Limb (tissue), 2 donors: ENCODE measurements around the gene MTHFD1L.

ENCODE experiments used
- DNase-seq, 2 donors: peaks; one replicate each; pipeline ENCODE4 v3.0.0-alpha.2; 2016; ENCODE audit errors: extremely low spot score in 2 of 2

Gene MTHFD1L

DNA sequence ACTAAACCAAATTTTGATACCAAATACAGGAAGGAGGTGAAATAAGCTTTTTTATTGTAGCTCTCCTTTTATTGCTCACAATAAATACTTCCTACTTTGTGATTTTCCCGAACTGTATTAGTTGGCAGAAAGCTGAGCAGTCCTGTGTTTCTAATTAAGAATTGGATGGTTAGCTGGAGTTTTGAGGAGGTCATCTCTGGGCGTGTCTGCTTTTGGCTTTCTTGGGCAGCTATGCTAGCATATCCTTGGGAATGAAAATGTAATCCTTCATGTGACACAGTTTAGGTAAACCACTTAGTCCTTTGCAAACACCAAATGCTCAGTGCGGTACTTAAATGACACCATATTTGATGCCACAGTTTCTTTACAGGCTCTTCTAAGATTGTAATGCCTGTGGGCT lies 67.5 kb downstream of the MTHFD1L start:
- DNase-seq: peak in 1 of 2 donors; percentile 75

DNA sequence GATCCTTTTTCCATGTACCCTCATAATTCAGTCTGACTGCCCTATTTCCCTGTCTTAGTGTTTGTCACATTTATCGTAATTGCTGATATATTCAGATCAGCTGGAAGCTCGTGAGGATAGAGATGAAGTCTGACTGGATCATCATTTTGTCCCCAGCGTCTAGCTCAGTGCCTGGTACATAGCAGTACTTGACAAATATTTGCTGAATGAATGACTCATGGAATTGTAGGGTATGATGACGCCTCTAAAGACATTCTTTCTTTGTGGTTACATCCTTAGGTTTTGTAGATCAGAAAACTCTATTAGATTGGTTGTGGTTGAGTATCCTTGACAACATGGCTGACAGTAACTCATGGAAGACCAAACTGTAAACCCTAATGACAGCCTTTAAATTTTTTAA lies 68.9 kb downstream of the MTHFD1L start:
- no peak for DNase-seq

DNA sequence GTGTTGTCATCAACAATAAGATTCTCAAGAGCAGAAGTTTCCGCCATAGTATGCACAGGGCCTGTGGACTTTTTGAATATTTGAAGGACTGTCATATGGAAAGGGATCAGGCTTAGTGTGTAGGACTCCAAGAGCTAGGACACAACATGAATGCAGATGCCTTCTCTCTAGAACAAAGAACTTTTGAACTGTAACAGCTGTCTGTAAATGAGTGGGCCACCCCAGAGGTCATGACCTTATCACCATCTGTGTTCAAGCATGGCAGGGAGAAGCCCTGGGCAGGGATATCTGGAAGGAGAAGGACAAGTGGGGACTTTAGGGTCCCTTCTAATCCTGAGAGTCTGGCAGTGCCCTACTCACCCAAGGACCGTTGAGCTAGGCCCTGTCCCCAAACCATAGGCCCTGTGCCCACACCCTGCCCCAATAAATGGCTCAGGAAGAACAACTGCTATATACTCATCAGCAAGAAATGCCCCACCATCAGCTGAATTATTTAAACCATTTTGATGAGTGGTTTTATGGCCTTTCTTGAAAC lies 70.6 kb downstream of the MTHFD1L start:
- no peak for DNase-seq

DNA sequence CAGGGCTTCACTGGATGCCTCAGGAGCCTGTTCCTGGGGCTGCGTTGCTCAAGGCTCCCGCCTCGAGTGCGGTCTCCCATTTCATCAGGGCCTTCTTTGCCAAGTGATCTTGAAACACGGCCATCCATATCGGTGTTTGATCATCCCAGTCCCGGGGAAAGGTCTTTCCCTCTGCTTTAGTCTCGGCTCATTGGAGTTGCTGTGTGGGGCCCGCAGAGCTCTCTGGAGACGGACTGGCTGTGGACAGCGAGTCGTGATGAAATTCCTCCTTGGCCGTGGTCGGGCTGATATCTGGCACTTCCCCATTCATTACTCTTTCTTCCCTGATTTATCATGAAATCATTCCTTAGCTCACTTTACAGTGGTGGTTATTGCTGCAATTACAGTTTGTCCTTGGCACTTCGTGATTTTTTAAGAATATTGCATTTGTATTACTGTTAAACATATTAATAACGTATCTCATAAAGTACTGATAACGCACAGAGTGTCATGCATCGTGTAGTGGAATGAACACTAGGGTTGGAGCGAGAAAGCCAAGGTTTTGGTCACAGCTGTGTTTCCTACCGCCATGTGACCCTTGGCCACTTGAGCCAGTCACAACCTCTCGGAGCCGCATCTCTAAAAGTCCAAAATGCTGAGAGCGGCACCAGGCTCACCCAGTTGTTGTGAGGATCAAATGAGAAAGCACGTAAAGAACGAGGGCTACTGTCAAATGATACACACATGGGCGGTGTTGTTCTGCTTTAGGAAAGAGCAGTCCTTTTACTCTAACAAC lies 71.8 kb downstream of the MTHFD1L start:
- no peak for DNase-seq

DNA sequence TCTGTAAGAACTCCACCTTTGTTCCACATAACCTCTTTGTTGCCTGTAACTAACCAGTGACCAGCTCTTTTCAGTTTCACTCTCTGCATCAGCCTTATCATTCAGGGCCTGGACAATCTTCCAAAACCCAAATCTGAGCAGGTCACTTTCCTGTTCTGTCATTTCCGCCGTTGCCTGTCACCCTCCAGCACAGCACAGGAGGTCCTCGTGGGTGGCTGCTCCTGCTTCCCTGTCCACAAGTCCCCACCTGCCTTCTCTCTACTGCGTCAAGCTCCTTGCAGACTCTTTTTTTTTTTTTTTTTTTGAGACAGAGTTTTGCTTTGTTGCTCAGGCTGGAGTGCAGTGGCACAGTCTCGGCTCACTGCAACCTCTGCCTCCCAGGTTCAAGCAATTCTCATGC lies 73.9 kb downstream of the MTHFD1L start:
- DNase-seq: no peak

DNA sequence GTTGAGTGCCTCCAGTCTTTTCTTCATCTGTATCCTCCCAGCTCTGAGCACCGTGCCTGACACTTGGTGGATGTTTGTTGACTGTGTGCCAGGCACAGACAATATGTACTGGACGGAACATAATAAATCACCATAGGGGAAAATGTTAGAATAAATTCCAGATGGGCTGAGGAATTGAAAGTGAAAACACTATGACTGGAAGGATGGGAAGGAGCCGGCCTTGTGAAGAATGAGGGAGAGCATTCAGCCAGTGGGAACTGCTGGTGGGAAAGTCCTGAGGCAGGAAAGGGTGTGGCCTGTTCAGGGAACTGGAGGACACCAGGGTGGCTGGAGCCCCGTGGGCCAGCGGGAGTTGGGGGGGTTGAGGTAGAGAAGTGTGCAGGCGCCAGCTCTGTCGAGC lies 75.4 kb downstream of the MTHFD1L start:
- peak; percentile 37 to 45 for DNase-seq

DNA sequence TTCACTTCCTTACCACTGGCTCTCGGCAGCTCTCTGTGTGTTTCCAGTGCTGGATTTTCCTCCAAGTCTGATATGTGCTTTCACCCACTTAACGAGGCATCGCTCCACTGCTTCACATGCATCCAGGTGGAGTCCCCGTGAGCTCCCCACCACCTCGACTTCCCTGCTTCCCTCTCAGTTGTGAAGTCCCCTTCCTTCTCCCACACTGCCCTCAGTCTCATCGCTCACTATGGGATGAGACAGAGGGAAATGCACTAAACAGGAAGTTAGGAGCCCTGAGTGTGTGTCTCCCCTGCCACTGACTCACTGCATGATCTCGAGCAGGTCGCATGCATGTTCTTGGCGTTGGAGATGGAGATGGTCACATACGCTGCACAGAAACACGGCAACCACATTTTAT lies 84.0 kb downstream of the MTHFD1L start:
- DNase-seq: no peak

DNA sequence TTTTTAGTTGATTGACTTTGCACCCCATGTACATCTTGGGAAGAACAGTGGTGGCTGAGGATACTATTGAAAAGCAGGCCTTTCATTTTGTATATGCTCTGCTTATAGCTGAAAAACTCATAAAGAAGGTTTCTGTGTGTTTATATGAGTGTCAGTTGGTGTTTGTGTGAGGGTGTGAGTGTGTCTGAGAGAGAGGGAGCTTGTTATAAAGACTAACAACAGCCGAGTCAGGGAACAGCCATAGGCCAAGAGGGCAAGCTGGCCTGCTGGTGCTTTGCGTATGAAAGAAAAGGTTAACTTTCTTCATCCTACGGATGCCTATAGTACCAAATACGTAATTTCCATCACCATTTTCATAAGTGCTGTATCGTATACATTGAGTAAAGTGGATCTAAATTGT lies 88.3 kb downstream of the MTHFD1L start:
- DNase-seq: no peak

DNA sequence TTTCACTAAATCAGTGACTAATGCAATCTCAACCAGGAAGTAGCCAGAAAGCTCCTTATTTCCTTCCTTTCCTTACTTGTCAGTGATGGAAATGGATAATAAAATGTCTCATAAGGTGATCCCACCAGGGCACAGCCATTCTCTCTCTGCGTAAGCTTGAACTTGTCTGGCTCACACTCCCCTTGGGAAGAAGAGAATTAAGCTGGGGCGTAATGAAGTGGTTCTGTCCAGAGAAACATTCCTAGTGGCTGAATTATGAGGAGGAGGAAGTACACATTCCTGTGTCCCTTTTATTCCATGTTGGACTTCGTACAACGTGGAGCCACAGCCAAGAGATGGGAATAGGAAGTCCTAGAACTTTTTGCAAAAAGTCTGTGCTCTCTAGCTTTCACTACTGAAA lies 93.7 kb downstream of the MTHFD1L start:
- DNase-seq: no peak

DNA sequence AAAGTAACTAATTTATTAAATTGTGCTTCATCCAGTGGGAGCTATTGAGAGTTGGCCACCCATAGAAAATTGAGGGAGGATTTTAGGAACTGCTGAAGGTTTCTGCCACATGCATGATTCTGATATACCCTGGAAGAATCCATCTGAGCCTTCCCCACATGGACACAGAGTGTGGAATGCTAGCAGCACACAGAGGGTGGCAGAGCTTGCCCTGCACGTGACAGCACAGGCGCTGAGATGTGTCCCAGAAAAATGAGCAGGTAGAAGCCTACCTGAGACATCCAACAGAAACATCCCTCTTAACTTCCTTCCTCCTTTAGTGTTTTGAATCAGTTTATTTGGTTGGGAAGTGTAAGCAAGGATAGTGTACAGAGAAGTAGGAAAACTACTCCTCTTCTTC lies 96.9 kb downstream of the MTHFD1L start:
- DNase-seq: no peak

DNA sequence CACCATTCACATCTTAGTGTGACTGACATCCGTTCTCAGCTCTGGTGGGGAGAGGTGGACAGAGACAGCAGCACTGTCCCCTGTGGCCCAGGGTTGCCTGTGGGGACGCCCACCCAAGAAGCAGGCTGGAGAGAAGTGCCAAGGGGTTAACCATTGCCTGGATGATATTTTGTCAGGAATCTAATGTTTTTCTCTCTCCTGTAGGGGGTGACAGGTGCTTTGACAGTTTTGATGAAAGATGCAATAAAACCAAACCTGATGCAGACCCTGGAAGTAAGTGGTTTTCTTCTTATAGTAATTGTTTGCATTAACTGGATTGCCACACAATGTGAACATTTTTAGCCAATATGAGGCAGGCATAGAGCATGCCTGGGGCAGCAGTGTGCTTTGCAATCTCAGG lies 99.3 kb downstream of the MTHFD1L start:
- DNase-seq: no peak

DNA sequence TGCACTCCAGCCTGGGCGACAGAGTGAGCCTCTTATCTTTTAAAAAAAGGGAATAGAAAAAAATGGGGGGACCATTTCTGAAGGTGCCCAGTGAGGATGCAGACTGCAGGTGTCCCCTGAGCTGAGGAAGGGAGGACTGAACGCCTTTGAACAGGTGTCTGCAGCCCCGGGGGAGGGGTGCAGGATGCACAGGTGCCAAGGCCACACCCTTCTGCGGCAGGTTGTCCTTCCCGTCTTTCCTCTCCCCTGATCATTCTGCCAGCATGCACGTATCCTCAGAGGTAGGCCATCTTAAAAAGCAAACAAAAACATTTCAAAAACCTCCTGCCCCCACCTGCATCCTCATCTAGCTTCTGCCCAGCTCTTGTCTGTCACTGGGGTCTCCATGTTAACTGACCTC lies 101.3 kb downstream of the MTHFD1L start:
- DNase-seq: no peak

DNA sequence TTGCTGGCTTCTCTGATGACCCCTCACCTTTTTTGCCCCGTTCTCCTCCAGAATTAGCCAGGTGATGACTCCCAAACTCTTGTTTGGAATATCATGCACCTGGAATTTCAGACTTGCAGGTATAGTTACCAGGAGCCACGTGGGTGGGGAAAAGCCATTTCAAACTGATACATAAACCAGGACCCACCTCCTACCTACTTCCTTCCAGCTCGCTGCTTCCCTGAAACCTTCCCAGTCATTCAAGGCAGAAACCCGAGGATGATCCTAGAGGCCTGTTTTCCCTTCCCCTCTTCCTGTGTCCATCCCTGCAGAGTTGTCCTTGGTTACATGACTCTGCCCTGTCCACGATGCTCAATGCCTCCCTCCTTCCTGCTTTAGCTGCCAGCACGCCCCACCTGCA lies 101.9 kb downstream of the MTHFD1L start:
- no peak for DNase-seq

DNA sequence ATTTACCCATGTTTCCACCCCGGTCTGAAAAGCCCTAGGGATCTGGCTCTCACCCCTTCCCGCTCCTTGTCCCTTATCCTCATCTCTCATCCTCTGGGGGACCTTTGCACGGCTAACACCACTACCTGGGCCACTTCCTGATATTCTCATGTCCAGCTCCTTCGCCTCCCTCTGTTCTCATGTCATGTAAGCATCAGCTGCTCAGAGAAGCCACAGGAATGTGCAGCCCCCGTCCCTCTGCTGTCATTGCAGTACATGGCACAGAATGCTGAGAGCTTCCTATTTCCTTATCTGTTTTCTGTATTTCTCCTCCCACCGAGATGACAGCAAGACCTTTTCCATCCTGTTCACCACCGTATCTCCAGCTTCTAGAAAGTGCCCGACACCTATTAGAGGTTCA lies 102.4 kb downstream of the MTHFD1L start:
- no peak for DNase-seq

DNA sequence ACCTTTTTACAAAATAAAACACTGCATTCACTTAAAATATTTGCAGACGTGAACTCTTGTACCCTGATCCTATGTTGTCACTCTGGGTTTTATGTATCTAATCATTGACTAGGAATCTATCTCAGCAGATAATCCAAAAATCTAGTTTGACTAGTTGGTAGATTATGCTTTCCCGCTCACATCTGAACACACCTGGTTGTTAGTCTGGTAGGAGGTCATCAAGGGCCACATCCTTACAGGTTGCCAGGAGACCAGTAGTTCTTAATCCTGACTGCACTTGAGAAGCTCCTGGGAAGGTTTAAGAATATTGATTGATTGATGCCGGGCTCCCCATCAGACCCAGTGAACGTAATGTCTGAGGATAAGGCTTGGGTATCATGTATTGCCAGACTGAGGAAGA lies 104.4 kb downstream of the MTHFD1L start:
- no peak for DNase-seq

DNA sequence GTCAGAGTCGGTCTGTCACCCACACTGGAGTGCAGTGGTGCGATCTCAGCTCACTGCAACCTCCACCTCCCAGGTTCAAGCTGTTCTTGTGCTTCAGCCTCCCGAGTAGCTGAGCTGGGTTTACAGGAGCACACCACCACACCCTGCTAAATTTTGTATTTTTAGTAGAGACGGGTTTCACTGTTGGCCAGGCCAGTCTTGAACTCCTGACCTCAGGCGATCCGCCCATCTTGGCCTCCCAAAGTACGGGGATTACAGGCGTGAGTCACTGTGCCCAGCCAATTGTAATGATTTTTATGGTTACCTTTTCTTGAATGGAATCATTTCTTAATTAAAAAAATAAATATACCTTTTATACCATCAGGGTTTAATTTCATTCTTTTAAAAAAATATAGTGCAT lies 105.7 kb downstream of the MTHFD1L start:
- DNase-seq: no peak

DNA sequence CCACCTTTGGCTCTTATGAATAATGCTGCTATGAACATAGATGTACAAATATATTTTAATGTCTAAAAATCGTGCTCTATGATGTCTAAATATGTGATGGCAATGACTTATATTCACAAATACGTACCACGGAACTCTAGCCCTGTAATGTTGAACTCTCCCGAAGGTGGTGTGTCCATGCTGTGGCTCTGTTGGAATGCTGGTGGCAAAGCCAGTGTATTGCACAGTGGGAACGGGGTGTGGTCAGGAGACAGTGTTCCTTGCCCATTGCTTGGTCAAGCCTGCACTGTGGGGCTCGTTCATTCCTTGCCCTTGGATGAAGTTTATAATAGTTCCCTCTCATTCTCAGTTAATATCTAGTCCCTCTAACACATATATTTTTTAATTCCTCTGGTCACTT lies 109.6 kb downstream of the MTHFD1L start:
- DNase-seq: no peak

DNA sequence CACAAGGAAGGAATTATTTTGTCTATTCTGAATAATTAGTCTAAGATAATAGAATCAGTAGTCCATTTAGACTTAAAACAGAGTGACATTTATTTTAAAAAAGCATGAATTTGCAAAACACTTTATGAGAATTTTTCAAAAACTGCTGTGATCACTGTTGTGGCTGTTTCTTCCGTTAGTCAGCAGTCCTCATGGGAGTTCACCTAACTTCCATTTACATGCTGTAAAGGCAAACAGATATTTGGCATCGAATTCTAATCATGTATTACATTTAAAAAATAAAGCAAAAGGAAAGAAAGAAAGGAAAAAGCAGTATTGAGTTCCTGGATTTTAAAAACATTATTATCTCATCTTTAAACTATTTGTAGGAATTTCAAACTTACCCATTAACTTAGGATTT lies 111.8 kb downstream of the MTHFD1L start:
- no peak for DNase-seq

DNA sequence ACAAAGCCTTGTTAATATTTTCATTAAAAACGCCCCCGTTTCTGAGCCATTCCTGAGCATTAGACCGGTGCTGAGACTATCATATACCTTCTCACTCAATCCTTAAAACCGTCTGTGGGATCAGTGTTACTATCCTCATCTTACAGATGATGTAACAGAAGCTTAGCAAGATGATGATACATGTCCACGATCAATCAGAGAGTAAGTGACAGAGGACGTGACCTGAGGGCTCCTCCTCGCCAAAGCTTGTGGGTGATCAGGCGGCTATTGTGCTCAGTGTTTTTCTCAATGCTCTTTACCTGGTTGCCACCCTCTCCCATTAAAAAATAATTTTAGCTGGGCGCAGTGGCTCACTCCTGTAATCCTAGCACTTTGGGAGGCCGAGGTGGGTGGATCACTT lies 113.1 kb downstream of the MTHFD1L start:
- no peak for DNase-seq

DNA sequence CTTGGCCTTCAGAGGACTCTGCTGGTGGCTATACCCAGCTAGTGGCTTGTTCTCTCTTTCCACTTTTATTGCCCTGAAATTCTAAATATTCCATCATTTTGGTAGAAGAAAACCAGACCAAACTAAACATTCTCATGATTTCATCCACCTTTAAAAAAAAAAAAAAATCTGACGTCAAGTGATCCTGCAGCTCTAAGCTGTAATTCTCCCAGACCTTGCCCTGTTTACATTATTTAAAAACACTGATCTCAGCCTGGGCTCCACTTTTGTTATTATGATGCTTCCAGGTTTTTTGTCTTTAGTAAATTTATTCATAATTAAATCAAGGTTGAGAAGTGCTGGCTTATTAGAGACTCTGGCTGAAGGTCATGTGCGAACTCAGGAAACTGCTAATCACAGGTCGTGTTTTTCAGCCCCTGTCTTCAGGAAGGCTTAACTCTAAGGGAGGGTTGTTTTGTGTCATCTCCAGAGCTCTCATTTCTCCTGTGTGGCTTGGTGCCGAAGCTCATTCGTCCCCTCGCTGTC lies 114.4 kb downstream of the MTHFD1L start:
- no peak for DNase-seq

DNA sequence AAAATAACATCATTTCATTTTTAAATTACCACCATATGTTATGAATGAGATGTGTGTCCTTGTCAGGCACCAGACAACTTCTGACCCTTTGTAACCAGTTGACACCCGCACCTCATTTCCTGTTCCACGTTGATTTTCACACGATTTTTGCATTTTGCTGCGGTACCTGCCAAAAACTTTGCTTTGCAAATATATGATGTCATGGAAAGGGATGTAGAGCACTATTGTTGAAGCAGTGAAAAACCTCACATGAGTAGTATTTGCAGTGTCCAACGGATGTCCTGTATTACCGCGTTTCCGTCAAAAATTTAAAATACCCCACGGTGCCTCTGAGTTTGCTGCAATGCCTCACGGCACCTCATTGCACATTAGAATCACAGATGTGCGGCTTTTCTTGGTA lies 115.6 kb downstream of the MTHFD1L start:
- DNase-seq: peak in 1 of 2 donors; percentile 65

DNA sequence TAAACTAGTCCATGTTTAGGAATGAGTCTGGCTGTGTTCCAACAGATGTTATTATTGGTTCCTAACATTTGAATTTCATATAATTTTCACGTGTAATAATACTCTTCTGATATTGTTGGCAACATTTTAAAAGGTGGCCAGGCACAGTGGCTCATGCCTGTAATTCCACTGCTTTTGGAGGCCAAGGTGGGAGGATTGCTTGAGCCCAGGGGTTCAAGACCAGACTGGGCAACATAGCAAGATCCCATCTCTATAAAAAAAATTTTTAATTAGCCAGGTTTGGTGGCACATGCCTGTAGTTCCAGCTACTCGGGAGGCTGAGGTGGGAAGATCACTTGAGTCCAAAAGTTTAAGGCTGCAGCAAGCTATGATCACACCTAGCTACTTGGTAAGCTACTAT lies 116.2 kb downstream of the MTHFD1L start:
- DNase-seq: no peak

DNA sequence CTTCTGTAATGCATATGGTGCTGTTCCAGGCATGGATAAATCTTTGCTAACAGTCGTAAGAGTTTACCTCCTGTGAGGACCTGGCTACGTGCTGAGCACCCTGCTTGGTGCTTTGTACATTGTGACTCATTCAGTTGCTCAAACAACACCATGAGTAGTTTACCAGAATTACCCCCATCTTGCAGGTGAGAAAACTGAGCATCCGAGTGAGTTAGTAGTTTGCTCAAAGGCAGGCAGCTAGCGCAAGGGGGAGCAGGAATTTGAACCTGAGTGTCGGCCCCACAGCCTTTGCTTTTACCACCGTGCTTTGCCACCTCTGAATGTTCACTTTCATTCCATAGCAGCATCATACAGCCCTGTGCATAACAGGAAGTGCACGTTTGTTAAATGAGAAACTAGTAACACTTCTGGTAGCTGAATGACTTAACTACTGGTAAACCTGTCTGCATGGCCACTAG lies 121.9 kb downstream of the MTHFD1L start:
- no peak for DNase-seq
